PC-3 (cell line): ENCODE measurements around the gene GNAI2. TPM values are rescaled to one million over a fixed set of nuclear protein-coding genes. Genes with fewer than 3 reads are reported as not detected.

ENCODE experiments used
- ATAC-seq: fragments of 200-7000 bp; cut with Tn5 transposase; 2 replicates; pipeline ENCODE4 v1.9.1; 2020; ENCODE audit warnings: mild to moderate bottlenecking, moderate library complexity
- BruUV-seq: library from RNA; stranded (reverse); fragments of 400-500 nt; replicated peaks from 2 replicates; lab custom pipeline; 2021; lab: Mats Ljungman, UMichigan
- CTCF ChIA-PET: fragments of 300-600 bp; sonication (Branson Sonifier 250); formaldehyde crosslinking; loops from one replicate; lab custom pipeline; 2022; ENCODE audit warnings: antibody characterized with exemption; lab: Charles Lee
- POLR2A ChIA-PET: fragments of 300-600 bp; sonication (Branson Sonifier 250); formaldehyde crosslinking; loops from one replicate; lab custom pipeline; 2022; ENCODE audit warnings: antibody characterized with exemption; ENCODE audit not compliant: unreplicated experiment; lab: Charles Lee
- DNase-seq: peaks from one replicate; pipeline ENCODE4 v3.0.0-alpha.2; 2015
- H2AFZ ChIP-seq: fragments of 300-600 bp; sonication (generic); 2 replicates; pipeline ENCODE4 v1.6.0; 2016; ENCODE audit warnings: antibody characterized with exemption, low read length
- H3F3A ChIP-seq: fragments of 300-600 bp; sonication (generic); one replicate; pipeline ENCODE4 v1.6.0; 2017; ENCODE audit warnings: antibody characterized with exemption, low read length, control low read depth, mild to moderate bottlenecking; ENCODE audit not compliant: unreplicated experiment
- H3K27ac ChIP-seq: fragments of 300-600 bp; sonication (generic); 2 replicates; pipeline ENCODE4 v1.5.1; 2016; ENCODE audit warnings: mild to moderate bottlenecking, low read length
- H3K27me3 ChIP-seq: fragments of 300-600 bp; sonication (generic); 2 replicates; pipeline ENCODE4 v1.6.1; 2016; ENCODE audit warnings: low read length, mixed read lengths
- H3K36me3 ChIP-seq: fragments of 300-600 bp; sonication (generic); 2 replicates; pipeline ENCODE4 v1.6.1; 2016; ENCODE audit warnings: low read depth, mixed run types, low read length, mixed read lengths
- H3K4me1 ChIP-seq: fragments of 300-600 bp; sonication (generic); 2 replicates; pipeline ENCODE4 v1.5.1; 2016; ENCODE audit warnings: low read length; ENCODE audit not compliant: insufficient read depth
- H3K4me2 ChIP-seq: fragments of 300-600 bp; sonication (generic); 2 replicates; pipeline ENCODE4 v1.6.0; 2016; ENCODE audit warnings: low read length
- H3K4me3 ChIP-seq: fragments of 300-600 bp; sonication (generic); 2 replicates; pipeline ENCODE4 v1.5.1; 2016; ENCODE audit warnings: mild to moderate bottlenecking, low read length, mixed read lengths
- H3K79me2 ChIP-seq: fragments of 300-600 bp; sonication (generic); 2 replicates; pipeline ENCODE4 v1.6.1; 2017; ENCODE audit warnings: low read length, mixed read lengths
- H3K9ac ChIP-seq: fragments of 300-600 bp; sonication (generic); 2 replicates; pipeline ENCODE4 v1.6.0; 2016; ENCODE audit warnings: mild to moderate bottlenecking, low read length
- H3K9me2 ChIP-seq: fragments of 300-600 bp; sonication (generic); replicated peaks from 2 replicates; pipeline ENCODE4 v1.6.1; 2016; ENCODE audit warnings: mixed run types, low read length, mixed read lengths
- H3K9me3 ChIP-seq: fragments of 300-600 bp; sonication (generic); 2 replicates; pipeline ENCODE4 v1.6.1; 2016; ENCODE audit warnings: low read length, mixed read lengths
- H4K20me1 ChIP-seq: fragments of 300-600 bp; sonication (generic); 2 replicates; pipeline ENCODE4 v1.6.1; 2016; ENCODE audit warnings: low read length, mixed read lengths
- EZH2 ChIP-seq: fragments of 300-600 bp; sonication (generic); IDR thresholded peaks from one replicate; pipeline ENCODE4 v1.6.1; 2017; ENCODE audit warnings: antibody characterized with exemption, mild to moderate bottlenecking, low read length; ENCODE audit not compliant: unreplicated experiment
- EZH2phosphoT487 ChIP-seq: fragments of 300-600 bp; sonication (generic); IDR thresholded peaks from 2 replicates; pipeline ENCODE4 v1.6.1; 2018; ENCODE audit warnings: mild to moderate bottlenecking, antibody characterized with exemption, low read length, borderline replicate concordance
- intact Hi-C: fragments of 100-400 bp; cut with micrococcal nuclease; formaldehyde crosslinking; loops from 2 replicates; pipeline ENCODE4 v1.9.0; 2023
- total RNA-seq: library from RNA; depleted of rRNA; stranded (reverse); fragments of >200 nt; gene quantifications from 2 replicates; pipeline ENCODE4 v1.2.3, GENCODE V29; 2014
- TF ChIP-seq, protein P1 (sequence below): fragments of 300-600 bp; sonication (generic); conservative IDR thresholded peaks from 2 replicates; pipeline ENCODE4 v1.5.1; 2017; ENCODE audit warnings: antibody characterized with exemption, low read depth, mild to moderate bottlenecking, low read length

GNAI2 gene
- total RNA-seq, 1 experiment from 2014 or later, result 221 TPM

GRCh38 chr3:50189274-50189673, 46.7 kb upstream of the GNAI2 start:
- ATAC-seq (peak; percentile 75), DNase-seq (peak; percentile 88)
- POLR2A ChIA-PET, result no interaction called here
- no peaks in the 10 kb centered on the region for H3K79me2 ChIP-seq
- no peaks in the 10 kb centered on the region for H3K9me3 ChIP-seq
- H3K4me2 ChIP-seq, result no peak overlapping the region
- H3K9me2 ChIP-seq, result no peaks in the 10 kb centered on the region
- no peak overlapping the region for H3K9ac ChIP-seq
- H3K4me1 ChIP-seq, result peaks cover 3% of the 10 kb centered on the region; the same call in 1 of the 2 replicates
- H3K27ac ChIP-seq, result no peak overlapping the region
- H4K20me1 ChIP-seq, result no peaks in the 10 kb centered on the region
- TF ChIP-seq, protein P1, sequence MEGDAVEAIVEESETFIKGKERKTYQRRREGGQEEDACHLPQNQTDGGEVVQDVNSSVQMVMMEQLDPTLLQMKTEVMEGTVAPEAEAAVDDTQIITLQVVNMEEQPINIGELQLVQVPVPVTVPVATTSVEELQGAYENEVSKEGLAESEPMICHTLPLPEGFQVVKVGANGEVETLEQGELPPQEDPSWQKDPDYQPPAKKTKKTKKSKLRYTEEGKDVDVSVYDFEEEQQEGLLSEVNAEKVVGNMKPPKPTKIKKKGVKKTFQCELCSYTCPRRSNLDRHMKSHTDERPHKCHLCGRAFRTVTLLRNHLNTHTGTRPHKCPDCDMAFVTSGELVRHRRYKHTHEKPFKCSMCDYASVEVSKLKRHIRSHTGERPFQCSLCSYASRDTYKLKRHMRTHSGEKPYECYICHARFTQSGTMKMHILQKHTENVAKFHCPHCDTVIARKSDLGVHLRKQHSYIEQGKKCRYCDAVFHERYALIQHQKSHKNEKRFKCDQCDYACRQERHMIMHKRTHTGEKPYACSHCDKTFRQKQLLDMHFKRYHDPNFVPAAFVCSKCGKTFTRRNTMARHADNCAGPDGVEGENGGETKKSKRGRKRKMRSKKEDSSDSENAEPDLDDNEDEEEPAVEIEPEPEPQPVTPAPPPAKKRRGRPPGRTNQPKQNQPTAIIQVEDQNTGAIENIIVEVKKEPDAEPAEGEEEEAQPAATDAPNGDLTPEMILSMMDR, result peak; percentile 92
- TF ChIP-seq EZH2, result no peak
- TF ChIP-seq EZH2phosphoT487, result no peak
- no peaks in the 10 kb centered on the region for H3F3A ChIP-seq
- CTCF ChIA-PET, result no interaction called here
- H3K36me3 ChIP-seq, result 0 out of 2 replicates have a peak, but pooled peaks cover 5% of the 10 kb centered on the region
- no TSS peak for BruUV-seq
- H2AFZ ChIP-seq, result no peak overlapping the region
- no peaks in the 10 kb centered on the region for H3K27me3 ChIP-seq
- H3K4me3 ChIP-seq, result no peak overlapping the region
- intact Hi-C loops, result loop anchor here (1.0 kb wide), 1 partner anchor 34 kb away; the partner anchor contains the start of gene SEMA3F

GRCh38 chr3:50189989-50190388, 46.0 kb upstream of the GNAI2 start:
- BruUV-seq, result no TSS peak
- no peak overlapping the region for H2AFZ ChIP-seq

More at GRCh38 chr3:50189989-50190388, 46.0 kb upstream of the GNAI2 start:
- Histone ChIP-seq H3F3A (no peaks in the 10 kb centered on the region), H3K9me2 (no peaks in the 10 kb centered on the region), H3K4me2 (no peak overlapping the region), H3K36me3 (0 out of 2 replicates have a peak, but pooled peaks cover 2% of the 10 kb centered on the region), H3K27ac (no peak overlapping the region), H3K9me3 (no peaks in the 10 kb centered on the region), H4K20me1 (no peaks in the 10 kb centered on the region), H3K27me3 (no peaks in the 10 kb centered on the region), H3K79me2 (no peaks in the 10 kb centered on the region), H3K4me1 (no peaks in the 10 kb centered on the region; the same call in 1 of the 2 replicates), H3K4me3 (no peak overlapping the region), H3K9ac (no peak overlapping the region)
- DNase-seq, result no peak
- TF ChIP-seq EZH2phosphoT487 (no peak), EZH2 (no peak)
- TF ChIP-seq, protein P1, result no peak
- ChIA-PET CTCF (no interaction called here), POLR2A (no interaction called here)
- no peak for ATAC-seq
- intact Hi-C loops, result loop anchor here (1.0 kb wide), 1 partner anchor 35 kb away; the partner anchor contains the start of gene SEMA3F
